ENCODE results near the gene NTN1.
A peak's percentile ranks its signal among the peaks of the same experiment; 100 is the strongest.

NTN1 gene

DNA sequence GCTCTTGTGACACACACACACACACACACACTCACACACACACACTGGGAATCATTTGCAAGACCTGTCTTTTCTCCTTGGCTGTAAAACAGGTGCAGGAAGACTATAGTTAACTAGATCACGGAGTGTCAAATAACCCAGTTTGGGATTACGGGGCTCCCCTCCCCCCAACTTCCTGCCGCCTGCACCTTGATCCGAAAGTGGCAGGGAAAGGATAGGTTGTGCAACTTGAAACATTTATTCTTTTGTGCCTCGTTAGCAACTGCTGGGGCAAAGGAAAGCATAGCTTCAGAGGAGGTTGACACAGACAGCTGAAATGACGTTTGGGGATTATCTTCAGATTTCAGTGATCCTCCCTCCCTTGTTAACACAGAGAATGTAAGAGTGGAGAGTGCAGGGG lies 149.5 kb downstream of the NTN1 start:
- no peak for DNase-seq

DNA sequence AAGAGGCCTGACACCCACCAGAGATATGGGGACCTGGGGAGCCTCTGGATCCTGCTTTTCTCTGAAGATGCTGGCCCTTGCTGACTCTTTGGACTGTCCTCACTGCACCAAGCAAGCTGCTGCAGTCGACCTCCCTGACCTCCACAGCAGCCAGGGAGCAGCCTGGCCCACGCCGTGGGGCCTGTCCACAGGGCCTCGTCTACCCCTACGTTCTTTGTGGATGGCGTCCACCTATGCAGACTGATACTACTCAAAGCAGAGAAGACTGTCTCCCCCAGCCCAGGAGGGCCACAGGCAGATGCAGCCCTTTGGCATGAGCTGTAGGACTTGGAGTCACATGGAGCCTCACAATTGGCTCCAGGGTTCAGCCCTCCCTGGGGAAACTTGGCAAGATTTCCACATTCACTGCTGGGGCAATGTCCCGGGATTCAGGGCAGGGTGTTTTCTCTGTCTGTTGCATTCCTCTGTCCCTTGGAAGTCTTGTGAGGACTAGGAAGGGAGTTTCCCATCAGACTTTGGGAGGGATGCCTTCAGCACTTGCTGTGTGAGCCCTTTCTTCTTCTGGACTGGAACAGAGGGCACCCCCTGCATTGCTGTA lies 152.2 kb downstream of the NTN1 start:
- DNase-seq = no peak

DNA sequence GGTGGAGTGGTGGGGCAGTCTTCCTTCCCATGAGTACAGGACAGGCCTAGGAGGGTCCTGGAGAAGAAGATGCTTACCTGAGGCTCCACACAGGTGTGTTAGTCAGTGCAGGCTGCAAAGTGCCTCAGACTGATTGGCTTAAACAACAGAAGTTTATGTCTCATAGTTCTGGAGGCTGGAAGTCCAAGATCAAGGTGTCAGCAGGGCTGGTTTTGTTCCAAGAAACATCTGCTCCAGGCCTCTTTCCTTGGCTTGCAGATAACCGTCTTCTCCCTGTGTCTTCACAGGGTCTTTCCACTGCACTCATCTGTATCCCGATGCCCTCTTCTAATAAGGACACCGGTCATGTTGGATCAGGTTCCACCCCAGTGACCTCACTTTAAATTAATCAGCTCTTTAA lies 153.0 kb downstream of the NTN1 start:
- DNase-seq = no peak

DNA sequence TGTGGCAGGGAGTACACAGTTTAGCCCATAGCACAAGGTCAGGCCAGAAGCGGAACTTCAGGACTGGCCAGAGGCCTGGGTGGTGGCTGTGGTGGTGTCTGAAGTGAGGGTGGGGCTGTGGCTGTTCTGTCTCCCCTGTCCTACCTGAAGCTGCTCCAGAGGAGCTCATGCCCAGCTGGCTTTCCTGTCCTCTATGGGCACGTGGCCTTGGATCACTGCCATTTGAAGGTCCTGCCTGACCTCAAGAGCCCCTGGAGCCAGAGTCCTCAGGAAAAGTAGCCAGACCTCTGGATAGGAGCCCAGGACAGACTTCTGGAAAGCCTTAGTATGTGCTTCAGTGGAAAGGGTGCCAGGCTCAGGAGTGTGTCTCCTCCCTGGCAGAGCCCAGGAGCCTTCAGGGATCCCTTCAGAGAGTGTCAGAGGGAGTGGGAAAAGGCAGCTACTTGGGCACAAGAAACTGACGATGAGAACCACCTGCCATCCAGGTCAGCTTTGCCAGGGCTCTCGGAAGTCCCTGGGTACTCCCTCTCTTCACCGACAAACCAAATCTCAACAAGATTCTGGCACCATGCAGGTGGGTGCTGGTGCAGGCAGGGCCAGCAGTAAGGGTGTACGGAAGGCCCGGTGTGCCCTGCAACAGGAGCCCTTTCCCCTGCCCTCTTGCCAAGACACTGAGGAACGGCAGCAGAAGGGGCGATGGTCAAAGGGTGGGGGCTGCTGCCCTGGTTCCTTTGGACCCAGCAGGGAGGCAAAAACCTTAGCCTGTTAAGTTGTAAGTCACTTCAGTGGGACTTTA lies 153.7 kb downstream of the NTN1 start:
- DNase-seq = no peak

DNA sequence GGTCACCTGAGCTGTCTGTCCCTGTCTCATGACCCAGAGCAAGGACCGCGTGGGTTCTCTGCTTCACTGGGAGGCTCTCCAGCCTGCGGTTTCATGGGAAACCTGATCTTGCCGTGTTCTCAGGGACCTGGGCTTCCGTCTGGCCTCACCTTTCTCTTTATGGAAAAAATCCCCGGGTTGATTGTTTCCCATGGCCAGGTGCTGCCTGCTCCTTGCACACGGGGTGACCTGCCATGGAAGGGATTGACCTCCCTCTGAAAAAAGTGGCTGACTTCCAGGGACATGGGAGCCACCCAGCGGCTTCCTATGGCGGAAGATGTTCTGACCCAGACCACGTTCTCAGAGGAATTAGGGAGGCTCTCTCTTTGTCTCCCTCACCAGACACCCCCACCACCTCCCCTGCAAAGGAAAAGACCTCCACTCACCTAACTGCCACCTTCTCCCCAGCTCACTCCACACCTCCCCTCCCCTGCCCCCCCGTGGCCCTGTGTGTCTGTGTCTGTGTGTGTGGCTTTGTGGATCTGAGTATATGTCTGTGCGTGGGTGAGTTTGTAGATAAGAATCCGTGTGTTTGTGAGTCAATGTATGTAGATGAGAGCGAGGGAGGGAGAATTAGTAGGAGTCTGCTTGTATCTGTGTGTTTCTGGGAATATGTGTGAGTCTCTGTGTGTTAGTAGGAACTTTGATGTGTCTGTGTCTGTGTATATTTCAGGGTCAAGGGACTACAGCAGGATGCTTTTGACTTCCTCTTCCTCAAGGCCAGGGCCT lies 154.6 kb downstream of the NTN1 start:
- no peak for DNase-seq

DNA sequence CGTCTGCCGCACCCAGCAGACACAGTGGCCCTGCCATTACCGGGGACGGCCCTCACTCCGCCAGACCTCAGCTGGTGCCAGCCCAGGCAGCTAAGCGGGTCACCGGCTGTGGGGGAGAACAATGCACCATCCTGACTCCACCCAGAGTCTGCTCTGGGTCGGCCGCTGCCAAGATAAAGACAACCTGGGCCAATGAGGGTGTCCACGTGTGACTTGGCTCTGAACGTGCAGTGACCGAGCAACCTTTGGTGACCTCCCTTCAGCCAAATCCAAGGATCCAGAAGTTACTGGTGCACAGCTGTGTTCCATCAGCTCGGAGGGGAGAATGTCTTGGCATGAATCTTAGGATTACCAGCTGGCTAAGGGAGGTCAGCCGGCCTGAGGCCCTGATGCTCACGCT lies 155.9 kb downstream of the NTN1 start:
- DNase-seq = no peak

DNA sequence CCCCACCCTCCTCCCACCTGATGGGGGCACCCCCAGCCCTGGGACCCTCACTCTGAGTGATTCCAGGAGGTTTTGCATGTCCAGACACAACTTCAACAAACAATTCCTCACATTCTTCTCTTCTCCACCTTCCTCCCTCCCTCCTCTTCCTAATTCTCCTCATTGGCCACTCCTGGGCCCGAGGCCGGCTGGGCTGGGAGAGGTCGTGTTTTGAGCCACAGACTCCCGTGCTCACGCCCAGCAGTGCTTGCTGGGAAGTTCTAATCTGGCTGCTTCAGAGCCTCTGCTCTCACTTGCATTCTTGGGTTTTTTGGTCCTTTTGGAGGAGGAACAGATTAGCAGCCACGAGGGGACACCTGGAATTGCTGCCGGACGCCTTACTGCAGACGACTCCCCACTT lies 157.0 kb downstream of the NTN1 start:
- DNase-seq = no peak

DNA sequence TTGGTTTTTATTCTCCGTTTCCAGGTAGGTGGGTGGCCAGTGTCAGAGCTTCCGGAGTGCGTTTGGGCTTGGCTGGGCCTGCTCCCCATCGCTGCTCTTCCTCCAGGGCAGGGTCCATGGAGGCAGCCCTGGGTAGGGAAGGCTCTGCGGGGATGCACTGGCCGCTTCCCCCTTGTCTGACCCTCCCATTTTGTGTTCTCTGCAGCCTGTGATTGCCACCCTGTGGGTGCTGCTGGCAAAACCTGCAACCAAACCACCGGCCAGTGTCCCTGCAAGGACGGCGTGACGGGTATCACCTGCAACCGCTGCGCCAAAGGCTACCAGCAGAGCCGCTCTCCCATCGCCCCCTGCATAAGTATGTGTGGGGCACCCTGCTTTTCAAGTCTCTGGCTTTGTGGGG lies 158.3 kb downstream of the NTN1 start:
- no peak for DNase-seq

DNA sequence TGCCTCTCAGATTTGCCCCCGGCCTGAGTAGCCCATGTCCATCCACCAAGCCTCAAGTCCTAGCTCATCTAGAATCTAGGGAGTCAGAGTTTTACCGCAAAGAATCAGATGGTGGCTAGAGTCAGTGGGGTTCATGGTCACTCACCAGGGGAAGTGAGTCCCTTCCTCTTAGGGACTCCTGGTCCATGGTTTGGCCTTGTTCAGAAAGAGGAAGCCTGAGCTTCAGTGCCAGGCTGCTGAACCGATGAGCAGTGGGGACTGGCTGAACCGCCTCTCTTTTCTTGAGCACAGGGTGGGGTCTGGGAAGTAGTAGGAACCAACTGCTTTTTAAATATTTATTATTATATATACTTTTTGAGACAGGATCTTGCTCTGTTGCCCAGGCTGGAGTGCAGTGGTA lies 160.3 kb downstream of the NTN1 start:
- no peak for DNase-seq

DNA sequence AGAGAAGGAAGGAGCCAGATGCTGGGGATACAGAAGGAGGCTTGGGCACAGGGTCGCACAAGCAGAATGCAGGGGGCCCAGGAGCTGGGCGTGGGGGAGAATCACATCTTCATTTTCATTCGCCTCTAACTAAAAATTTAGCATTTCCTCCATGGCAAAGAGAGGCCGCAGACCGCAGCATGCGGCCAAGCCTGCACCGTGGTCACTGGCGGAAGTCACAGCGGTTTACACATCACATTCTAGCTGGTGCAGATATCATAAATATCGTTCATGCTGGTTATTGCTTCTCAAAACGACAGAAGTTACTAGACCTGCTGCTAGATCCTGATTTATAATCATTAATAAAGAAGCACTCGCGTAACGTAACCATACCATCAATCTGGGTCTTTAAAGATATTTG lies 162.0 kb downstream of the NTN1 start:
- peak; percentile 5 for DNase-seq

DNA sequence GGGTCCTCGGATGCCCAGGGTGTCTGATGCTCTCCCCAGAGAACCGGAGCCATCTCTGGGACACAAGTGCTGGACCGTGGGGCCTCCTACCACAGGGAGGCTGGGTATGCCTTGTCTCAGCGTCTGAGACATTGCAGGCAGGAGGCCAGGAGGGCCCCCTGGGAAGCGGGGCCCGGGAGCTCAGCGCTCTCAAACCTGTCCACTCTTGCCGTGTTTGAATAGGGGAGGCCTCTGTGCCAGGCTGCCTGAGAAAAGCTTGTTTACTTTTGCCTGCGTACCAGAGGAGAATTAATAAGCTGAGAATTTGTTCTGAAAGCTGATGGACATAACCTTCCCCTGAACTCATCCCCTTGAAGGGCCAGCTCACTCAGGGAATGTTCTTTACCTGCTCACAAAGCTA lies 163.8 kb downstream of the NTN1 start:
- no peak for DNase-seq

DNA sequence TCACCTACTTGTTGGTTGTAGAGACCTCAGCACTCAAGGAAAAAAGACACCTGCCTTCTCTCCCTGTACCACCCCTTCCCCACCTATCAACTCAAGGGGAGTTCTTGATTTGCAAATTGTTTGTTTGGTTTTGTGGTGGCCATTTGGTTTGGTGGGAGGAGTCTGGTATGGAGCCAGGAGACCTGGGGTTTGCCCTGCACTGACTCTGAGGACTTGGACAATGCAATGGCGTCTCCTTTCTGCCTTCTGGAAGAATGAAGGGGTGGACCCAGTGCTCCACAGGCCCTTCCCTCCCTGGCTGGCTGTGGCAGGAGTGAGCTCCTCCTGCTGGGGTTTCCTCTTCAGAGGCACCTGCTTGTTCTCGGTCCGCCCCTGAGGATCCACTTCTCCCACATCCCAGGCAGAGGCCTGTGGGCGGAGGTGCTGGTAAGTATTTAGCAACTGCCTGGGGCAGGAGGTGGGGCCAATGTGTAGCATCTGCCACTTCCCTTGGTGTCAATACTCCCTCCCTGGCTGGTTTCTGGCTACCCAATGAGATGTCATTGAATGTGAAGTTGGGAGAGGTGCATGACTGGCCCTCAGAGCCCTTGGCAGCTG lies 164.5 kb downstream of the NTN1 start:
- DNase-seq = no peak

DNA sequence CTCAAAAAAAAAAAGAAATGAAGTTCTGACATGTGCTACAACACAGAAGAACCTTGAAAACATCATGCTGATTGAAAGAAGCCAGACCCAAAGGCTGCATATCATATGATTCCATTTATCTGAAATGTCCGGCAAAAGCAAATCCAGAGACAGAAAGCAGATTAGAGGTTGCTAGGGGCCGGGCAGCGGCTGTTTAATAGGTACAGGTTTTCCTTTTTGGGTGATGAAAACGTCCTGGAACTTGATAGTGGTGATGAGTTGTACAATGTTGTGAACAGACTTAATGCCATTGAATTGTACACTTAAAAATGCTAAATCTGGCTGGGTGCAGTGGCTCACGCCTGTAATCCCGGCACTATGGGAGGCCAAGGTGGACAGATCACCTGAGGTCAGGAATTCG lies 166.5 kb downstream of the NTN1 start:
- no peak for DNase-seq

DNA sequence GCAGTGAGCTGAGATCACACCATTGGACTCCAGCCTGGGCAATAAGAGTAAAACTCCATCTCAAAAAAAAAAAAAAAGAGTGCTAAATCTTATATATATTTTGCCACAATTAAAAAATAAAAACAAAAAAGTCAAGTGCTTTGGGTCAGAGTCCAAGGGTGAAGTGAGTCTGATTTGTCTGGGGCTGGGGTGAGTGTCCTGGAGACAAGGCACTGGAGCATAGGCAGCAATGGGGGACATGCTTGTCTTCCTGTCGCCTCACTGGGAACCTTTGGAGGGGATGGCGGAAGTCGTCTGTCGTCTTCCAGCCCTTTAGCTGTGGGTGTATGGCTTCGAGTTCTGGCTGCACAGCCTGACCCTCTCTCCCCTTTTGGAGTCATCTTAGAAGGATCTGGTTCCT lies 167.1 kb downstream of the NTN1 start:
- DNase-seq = no peak

DNA sequence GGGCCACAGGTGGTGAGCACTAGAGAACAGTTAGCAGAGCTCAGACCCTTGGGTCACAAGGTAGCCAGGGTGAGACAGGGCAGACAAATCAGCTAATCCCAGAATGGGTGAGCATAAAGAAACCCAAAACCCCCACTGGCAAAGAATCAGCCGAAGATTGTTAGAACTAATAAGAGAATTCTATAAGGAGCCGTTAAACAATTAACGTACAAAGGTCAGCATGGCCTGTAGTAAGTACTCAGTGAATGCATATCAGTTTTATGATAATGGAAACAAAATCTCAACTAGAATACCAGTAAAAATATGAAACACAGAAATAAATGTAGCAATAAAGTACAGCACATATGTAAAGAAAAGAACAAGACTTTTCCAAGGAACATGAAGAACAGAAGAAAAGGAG lies 168.6 kb downstream of the NTN1 start:
- DNase-seq = no peak

DNA sequence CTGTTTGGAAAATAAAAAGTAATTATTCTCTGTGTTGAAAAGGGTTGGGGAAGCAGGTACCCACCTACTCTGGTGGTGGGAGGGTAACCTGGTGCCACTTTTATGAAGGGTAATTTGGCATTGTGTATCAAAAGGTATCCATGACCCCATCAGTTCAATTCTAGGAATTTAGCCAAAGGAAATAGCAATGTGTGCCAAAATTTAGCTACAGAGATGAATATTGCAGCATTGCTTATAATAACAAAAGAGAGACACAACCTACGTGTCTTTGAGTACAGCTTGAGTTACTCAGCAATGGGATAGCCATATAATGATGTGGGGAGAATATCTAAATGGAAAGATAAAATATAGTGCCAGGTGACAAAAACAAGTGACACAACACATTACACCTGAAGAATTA lies 170.7 kb downstream of the NTN1 start:
- no peak for DNase-seq

DNA sequence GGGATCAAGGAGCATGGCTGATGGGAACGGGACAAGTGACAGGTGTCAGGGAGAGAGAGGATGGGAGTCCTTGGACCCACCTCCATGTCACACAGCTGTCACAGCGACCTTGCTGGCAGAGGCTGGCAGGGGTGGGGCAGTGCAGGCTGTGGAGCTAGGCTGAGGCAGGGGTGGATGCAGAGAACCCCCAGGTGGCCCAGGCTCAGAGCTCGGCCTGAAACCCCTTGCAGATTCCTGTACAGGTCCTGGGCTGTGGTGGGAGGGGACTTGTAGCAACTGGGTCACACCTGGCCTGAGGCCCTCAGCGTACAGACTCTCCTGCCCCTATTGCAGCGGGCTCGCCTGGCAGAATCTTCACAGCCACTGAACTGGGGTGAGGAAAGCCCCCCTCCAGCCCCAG lies 174.1 kb downstream of the NTN1 start:
- no peak for DNase-seq

DNA sequence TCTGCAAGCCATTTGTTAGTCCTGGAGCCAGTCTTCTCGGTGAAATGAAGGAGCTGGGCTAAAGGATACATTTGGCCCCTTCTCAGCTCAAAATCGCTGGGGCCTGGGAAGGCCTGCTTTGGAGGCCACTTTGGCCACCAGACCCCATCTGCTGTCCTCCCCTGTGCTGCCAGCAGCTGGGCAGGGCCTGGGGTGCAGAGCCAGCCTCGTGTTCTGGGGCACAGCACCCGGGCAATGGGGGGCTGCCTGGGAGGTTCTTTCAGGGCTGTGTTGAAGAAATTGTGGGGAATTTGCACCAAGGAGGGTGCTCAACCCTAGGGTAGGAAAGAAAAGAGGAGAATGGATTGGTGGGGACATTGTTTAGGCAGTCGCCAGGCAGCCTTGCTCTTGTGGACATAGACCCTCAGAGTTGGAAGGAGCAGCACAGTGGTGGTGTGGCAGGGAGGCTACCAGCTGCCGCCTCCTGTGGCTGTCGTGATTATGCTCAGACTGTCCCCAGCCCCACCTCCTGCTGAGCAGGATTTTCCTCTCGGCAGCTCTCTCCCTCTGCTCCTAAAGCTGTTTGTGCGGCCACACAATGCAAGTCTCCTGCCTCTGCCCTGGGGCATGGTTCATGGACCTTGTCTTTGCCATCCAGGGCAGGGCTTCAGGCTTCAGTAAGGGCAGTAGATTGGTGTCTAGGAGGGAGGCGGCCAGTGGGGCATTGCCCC lies 174.8 kb downstream of the NTN1 start:
- DNase-seq = no peak

DNA sequence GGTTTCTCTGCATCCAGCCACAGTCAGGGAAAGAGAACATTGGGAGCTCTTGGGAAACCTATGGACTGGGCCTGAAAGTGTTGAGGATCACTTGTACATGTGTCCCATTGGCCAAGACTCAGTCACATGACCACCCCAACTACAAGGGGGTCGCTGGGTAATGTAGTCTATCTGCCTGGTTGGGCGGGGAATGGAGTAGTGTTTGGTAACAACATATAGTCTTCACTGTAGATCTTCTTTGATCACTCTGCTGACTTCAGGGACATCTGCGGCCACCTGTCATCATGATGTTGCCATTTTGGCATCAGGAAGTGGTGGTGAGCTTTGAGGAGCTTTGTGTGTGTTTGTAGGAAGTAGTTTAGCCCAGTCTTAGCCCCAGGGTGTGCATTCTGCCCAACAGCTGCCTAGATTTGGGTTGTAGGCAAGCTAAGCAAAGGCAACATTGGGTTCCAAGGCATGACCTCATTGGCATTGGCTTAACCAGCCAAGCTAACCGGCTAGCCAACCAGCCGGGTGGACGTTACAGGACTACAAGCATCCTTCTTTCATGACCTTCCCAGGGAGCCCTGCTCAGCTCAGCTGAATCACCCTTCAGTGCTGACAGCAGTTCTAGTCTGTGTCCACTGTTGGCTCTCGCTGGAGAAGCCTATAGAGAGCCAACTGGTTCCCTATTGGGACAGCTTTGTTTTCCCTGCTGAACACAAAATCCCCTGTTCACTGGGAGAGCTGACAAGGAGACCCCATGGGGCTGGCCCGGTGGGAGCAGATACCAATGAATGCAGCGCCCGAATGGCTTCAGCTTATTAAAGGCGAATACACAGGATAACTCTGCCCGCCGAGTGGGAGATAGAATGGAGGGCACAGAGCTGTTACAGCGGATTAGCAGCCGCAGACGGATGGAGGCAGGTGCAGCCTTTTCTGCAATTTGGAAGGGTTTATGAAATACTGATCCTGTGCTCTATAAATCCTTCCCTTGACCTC lies 178.6 kb downstream of the NTN1 start:
- no peak for DNase-seq

DNA sequence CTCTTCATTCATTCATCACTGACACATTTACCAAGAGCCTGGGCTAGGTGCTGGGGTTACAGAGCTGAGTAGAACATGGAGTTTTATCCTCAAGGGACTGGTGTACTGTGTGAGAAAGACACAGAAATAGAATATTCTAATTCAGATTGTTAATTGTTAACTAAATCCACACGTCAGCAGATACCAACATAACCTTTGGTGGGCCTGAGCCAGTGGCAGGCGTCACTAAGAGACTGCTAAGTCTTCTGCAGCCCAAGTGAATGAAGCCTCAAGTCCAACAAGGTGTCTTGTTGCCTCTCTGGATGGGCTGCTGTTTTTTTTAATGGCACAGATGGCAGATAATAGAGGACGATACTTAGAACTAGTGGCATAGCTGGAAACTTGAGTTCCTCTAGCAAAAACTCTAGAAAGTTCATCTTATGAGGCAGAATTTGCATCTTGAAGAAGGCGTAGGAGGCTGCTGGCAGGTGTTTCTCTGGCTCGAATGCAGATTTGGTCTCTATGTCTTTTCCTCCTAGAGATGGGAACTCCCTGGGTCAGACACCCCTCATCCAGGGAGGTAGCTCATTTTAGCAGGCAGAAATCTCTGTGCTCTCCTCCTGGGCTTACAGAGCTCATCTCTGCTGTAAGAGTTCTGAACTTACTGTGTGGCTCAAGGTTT lies 179.5 kb downstream of the NTN1 start:
- DNase-seq = no peak

DNA sequence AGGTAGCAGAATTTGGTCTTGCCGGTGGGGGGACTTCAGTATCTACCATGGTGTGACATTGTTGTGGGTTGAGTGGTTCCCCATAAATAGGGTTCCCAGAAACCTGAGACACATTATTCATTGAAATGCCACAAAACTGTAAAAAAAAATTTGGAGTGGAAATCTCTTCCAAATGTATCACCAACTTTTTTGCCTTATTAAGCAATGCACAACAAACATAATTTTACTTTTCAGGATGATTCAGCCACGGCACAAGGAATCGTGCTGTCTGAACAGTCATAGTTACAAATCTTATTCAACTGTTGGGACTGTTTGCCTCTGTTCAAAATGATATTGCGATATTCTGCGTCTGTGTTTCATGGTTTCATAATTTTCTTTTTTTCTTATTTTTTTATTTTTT lies 181.2 kb downstream of the NTN1 start:
- DNase-seq = no peak

Data from activated CD4-positive, alpha-beta T cell treated with anti-CD3 and anti-CD28 coated beads, Interleukin-2, Interleukin-6, amounts not matched to agents 100 ng/mL and 50 ng/mL, durations not matched to agents 16 hours and 8 hours (primary cell).